Bronchial epithelial cell (primary cell): ENCODE data around the gene MRPS23. TPM values are rescaled to one million over a fixed set of nuclear protein-coding genes. Genes with fewer than 3 reads are reported as not detected.

Source experiments
- DNase-seq: peaks from one replicate; pipeline ENCODE4 v3.0.0-alpha.2; 2010; ENCODE audit warnings: low read depth
- FAIRE-seq: peaks from 2 replicates; lab custom pipeline; 2011; peaks lifted over from hg19 to GRCh38; lab: Jason Lieb, UNC
- H3K27me3 ChIP-seq: 2 replicates; pipeline ENCODE4 v1.5.1; 2011; ENCODE audit warnings: low read length; ENCODE audit not compliant: control insufficient read depth, insufficient read depth
- H3K36me3 ChIP-seq: 2 replicates; pipeline ENCODE4 v1.5.1; 2011; ENCODE audit warnings: low read length; ENCODE audit not compliant: control insufficient read depth, insufficient read depth
- H3K4me3 ChIP-seq: 2 replicates; pipeline ENCODE4 v1.5.1; 2011; ENCODE audit warnings: mild to moderate bottlenecking, low read depth, low read length, control low read depth
- CTCF ChIP-seq: IDR thresholded peaks from 2 replicates; pipeline ENCODE4 v1.5.1; 2011; ENCODE audit warnings: mild to moderate bottlenecking, moderate library complexity, low read length, control low read depth, inconsistent platforms; ENCODE audit not compliant: insufficient read depth, severe bottlenecking
- total RNA-seq: library from RNA; depleted of rRNA; stranded (reverse); fragments of >200 nt; gene quantifications from 2 replicates; pipeline ENCODE4 v1.2.1, GENCODE V29; 2014

MRPS23 gene
- total RNA-seq, 1 donor from 2014 or later, result 40.5 TPM

DNA sequence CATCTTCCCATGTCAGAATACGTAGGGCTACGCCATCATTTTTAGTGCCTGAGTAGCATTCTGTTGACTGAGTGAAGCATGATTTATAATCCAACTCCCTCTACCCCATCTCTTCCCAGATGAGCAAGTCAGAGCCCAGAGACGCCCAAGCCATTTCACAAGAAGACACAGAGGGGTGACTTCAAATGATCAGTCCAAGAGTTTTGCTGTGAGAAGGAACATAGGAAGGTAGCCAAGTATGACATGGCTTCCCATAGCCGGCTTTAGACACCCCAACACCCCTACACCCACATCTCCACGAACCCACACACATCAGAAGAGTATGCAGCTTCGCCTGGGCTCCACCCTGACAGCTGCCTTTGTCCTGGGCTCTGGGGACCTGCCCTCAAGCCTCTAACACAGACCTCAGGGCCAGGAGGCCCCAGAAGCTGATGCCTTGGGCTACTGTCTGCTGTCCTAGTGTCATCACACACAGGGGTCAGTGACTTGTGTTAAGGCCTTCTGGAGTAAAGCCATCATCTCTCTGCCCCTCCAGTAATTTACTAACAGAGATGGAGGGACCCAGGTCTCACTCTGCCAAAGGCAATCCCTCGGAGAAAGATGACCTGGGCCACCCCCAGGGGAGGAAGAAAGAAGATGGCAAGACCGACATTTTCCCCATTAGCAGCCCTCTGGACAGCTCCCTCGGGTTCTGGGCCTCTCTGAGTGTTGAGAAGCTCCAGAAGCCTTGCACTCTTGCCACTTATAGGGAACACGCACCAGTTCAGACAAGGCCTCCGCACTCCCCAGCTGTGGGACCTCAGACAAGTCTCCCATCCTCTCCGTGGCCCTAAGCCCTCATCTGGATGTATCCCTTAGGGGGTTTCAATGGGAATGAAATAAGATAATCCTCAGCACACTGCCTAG, 38.7 kb upstream of the MRPS23 start:
- FAIRE-seq, result no peak
- no peak for DNase-seq
- TF ChIP-seq CTCF, result no peak
- Histone ChIP-seq H3K27me3 (no peaks in the 10 kb centered on the region), H3K4me3 (no peak overlapping the region), H3K36me3 (peaks cover 9% of the 10 kb centered on the region)

DNA sequence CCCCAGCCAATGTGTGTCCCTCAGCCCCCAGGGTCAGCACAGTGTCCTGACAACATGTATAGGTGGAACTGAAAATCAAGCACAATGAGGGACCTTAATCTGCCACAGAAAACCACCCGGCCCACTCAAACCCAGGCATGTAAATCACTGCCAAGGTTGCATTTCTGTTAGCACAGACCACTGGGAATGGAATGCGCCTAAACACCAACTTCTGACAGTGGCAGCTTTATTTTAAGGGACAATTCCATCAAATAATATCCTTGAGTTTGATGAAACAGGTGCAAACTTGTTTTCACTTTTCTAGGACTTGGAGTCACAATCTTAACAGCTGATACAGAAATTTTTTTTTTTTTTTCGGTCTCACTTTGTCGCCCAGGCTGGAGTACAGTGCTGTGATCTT, 37.3 kb upstream of the MRPS23 start:
- no peaks in the 10 kb centered on the region for H3K27me3 ChIP-seq
- no peak for FAIRE-seq
- no peak for TF ChIP-seq CTCF
- DNase-seq, result no peak
- peaks cover 11% of the 10 kb centered on the region for H3K36me3 ChIP-seq
- H3K4me3 ChIP-seq, result no peak overlapping the region

DNA sequence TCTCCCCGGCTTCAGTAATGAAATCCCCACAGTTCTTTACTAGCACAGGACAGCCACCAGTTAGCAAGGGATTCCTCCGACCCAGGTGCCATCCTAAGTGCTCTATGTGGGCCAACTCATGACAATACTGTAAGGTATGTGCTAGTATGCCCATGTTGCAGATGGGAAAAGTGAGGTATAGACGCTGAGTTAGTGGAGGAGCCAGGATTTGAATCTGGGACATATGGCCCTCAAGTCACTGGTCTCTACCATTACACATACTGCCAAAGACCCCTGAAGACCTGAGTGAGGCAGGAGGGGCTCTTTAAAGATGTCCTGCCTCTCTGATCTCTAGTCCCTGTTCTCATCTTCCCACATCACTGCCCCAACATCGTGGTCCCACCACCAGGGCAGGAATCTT, 36.2 kb upstream of the MRPS23 start:
- no peak overlapping the region for H3K4me3 ChIP-seq
- FAIRE-seq (peak; percentile 58), DNase-seq (no peak)
- no peaks in the 10 kb centered on the region for H3K27me3 ChIP-seq
- peaks cover 11% of the 10 kb centered on the region for H3K36me3 ChIP-seq
- no peak for TF ChIP-seq CTCF

- FAIRE-seq (no peak), DNase-seq (no peak)
- peaks cover 11% of the 10 kb centered on the region for H3K36me3 ChIP-seq
- no peaks in the 10 kb centered on the region for H3K27me3 ChIP-seq
- H3K4me3 ChIP-seq, result no peak overlapping the region
- no peak for TF ChIP-seq CTCF
Measured at GRCh38 chr17:57885148-57885915, 35.5 kb upstream of the MRPS23 start.

GRCh38 chr17:57881783-57882351, 32.0 kb upstream of the MRPS23 start:
- FAIRE-seq (no peak), DNase-seq (no peak)
- H3K4me3 ChIP-seq, result no peak overlapping the region
- H3K36me3 ChIP-seq, result peaks cover 13% of the 10 kb centered on the region
- TF ChIP-seq CTCF, result no peak
- no peaks in the 10 kb centered on the region for H3K27me3 ChIP-seq
